Thymus (tissue), 11 donors: ENCODE data around the gene IGFBP2. TPM values are rescaled to one million over a fixed set of nuclear protein-coding genes. Genes with fewer than 3 reads are reported as not detected.

Experiments
- DNase-seq, 9 donors: peaks; one replicate each; pipeline ENCODE4 v3.0.0-alpha.2; 2013; ENCODE audit warnings: low spot score in 9 of 9, low read depth in 6 of 9, missing footprints in 1 of 9
- H3K27ac ChIP-seq, 2 donors: one replicate each; pipeline ENCODE4 v1.5.1; 2013; ENCODE audit warnings: control low read depth in 1 of 2, low read depth in 1 of 2, low read length in 1 of 2, mild to moderate bottlenecking in 1 of 2, moderate library complexity in 1 of 2
- H3K27me3 ChIP-seq, 2 donors: one replicate each; pipeline ENCODE4 v1.5.1; 2013; ENCODE audit warnings: low read length in 1 of 2; ENCODE audit not compliant: control insufficient read depth in 2 of 2, insufficient read depth in 1 of 2
- H3K36me3 ChIP-seq, 2 donors: one replicate each; pipeline ENCODE4 v1.5.1; 2013; ENCODE audit warnings: low read length in 1 of 2, mild to moderate bottlenecking in 1 of 2, moderate library complexity in 1 of 2; ENCODE audit not compliant: control insufficient read depth in 2 of 2, insufficient read depth in 2 of 2
- H3K4me1 ChIP-seq, 2 donors: one replicate each; pipeline ENCODE4 v1.5.1; 2013; ENCODE audit warnings: low read length in 2 of 2; ENCODE audit not compliant: control insufficient read depth in 2 of 2, insufficient read depth in 2 of 2
- H3K4me3 ChIP-seq, 2 donors: one replicate each; pipeline ENCODE4 v1.5.1; 2013; ENCODE audit warnings: low read length in 2 of 2, control low read depth in 1 of 2, mild to moderate bottlenecking in 1 of 2
- H3K9me3 ChIP-seq, 2 donors: one replicate each; pipeline ENCODE4 v1.5.1; 2013; ENCODE audit warnings: low read length in 1 of 2, mild to moderate bottlenecking in 1 of 2; ENCODE audit not compliant: control insufficient read depth in 2 of 2, insufficient read depth in 1 of 2
- WGBS: extraction: QIAGEN DNeasy Blood & Tissue Kit; methylation state at CpG from one replicate; pipeline ENCODE4 v1.1.7; 2013; 5-methylcytosine and 5-hydroxymethylcytosine counted together
- polyA plus RNA-seq: library from polyadenylated mRNA; stranded (reverse); fragments of 200-250 nt; gene quantifications from one replicate; pipeline ENCODE4 v1.2.3, GENCODE V29; 2013
- total RNA-seq: library from RNA; stranded (reverse); fragments of 120-200 nt; gene quantifications from one replicate; pipeline ENCODE4 v1.2.4, GENCODE V29; 2013
- donor health status: healthy.

IGFBP2 gene
- total and polyA plus RNA-seq, 2 donors: 111 to 189 TPM

DNA sequence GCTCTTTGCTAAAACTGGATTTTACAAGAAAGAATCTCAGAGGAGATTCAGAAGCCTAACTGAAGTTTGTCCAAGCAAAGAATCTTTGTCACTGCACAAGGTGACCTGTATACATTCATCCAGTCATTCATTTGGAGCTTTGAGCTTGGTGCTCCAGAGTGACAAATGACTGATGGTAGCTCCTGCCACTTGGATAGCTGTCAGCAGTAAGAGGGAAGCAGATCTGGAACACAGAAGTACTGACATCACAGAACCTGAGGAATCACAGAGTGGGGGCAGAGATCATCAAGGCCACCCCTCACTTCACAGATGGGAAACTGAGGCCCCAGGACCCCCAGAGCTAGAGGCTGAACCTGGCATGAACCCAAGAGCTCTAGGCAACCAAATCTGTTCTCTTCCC, 28.8 kb upstream of the IGFBP2 start:
- H3K27ac ChIP-seq: peak overlapping the region in 1 of 2 donors; percentile 34
- H3K9me3 ChIP-seq: peaks cover 0 to 5% of the 10 kb centered on the region in 2 donors
- no peak for DNase-seq
- H3K4me3 ChIP-seq: no peak overlapping the region
- no peaks in the 10 kb centered on the region for H3K36me3 ChIP-seq
- H3K4me1 ChIP-seq: peaks cover 17 to 35% of the 10 kb centered on the region in 2 donors
- no peaks in the 10 kb centered on the region for H3K27me3 ChIP-seq

DNA sequence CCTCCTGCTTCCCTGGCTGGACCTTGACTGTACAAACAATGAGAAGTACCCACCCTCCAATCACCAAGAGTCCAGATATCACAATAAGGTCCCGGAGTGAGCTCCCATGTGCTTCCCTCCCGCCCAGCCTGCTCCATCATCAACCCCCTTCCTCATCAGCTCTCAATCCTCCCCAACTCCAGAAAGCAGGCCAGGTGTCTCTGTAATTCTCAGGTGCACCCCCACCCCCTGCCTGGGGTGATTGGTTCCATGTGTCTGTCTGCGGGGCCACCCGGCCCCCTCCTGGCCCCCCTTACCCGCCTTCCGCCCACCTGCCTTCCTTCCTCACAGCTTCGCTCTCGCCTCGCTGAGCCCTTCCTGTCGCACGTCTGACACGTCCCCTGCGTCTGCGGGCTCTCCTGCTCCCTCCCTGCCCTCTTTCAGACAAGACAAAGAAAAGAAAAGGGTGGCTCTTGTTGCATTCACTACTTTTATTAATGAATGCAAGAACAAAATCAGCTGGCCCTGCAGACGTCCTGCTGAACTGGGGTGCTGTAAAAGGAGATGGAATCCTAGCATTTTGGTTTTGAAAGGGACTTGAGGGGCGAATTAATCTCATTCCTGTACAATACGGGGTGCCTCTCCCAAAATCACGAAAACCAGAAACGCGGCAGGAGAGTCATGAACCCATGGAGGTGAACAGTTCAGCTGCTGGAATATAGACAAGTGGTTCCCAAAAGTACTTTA, 26.5 kb upstream of the IGFBP2 start:
- Histone ChIP-seq H3K9me3 (peaks cover 0 to 5% of the 10 kb centered on the region in 2 donors), H3K27ac (peak overlapping the region; percentile 55 to 88), H3K4me3 (peak overlapping the region; percentile 9 to 17), H3K4me1 (peaks cover 17 to 35% of the 10 kb centered on the region in 2 donors), H3K36me3 (no peaks in the 10 kb centered on the region), H3K27me3 (no peaks in the 10 kb centered on the region)
- 23% methylated on average over 20 of the region's 20 CpGs for whole genome bisulfite sequencing
- DNase-seq: peak; percentile 69 to 95 (median 83)

DNA sequence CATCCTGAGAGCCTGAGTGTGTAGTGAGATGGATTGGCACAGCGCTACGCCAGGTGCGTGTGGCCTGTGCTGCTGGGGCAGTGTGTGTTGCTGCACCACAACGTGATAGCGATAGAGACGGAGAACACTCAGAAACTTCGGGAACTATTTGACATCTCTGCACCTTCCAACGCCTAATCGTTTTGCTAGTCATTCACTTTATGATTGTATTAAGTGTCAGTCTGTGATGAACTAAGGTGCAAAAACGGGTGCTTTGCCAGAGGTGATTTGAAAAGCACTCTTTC, 26.0 kb upstream of the IGFBP2 start:
- Histone ChIP-seq H3K4me3 (no peak overlapping the region), H3K4me1 (peaks cover 17 to 35% of the 10 kb centered on the region in 2 donors), H3K27ac (peak overlapping the region; percentile 55 to 88), H3K9me3 (peaks cover 0 to 2% of the 10 kb centered on the region in 2 donors), H3K36me3 (no peaks in the 10 kb centered on the region), H3K27me3 (no peaks in the 10 kb centered on the region)
- DNase-seq: peak in 3 of 9 donors; percentile 30 to 70 (median 40)
- 89% methylated on average over 10 of the region's 10 CpGs for WGBS

DNA sequence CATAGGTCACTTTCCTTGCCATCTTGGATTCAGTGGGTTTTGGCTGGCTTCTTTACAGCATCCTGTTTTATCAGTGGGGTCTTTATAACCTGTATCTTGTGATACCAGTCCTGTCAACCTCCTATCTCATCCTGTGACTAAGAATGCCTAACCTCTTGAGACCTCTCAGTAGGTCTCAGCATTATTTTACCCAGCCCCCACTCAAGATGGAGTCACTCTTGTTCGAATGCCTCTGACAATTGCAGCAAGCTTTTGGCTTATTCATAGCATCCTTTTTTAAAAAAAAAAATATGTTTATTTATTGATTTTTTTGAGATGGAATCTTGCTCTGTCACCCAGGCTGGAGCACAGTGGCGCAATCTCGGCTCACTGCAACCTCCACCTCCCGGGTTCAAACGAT, 24.7 kb upstream of the IGFBP2 start:
- no peak for DNase-seq
- H3K9me3 ChIP-seq: no peaks in the 10 kb centered on the region
- WGBS: 97% methylated on average over 5 of the region's 5 CpGs
- H3K4me3 ChIP-seq: no peak overlapping the region
- H3K27me3 ChIP-seq: no peaks in the 10 kb centered on the region
- no peaks in the 10 kb centered on the region for H3K36me3 ChIP-seq
- H3K27ac ChIP-seq: no peak overlapping the region
- H3K4me1 ChIP-seq: peaks cover 15 to 30% of the 10 kb centered on the region in 2 donors

DNA sequence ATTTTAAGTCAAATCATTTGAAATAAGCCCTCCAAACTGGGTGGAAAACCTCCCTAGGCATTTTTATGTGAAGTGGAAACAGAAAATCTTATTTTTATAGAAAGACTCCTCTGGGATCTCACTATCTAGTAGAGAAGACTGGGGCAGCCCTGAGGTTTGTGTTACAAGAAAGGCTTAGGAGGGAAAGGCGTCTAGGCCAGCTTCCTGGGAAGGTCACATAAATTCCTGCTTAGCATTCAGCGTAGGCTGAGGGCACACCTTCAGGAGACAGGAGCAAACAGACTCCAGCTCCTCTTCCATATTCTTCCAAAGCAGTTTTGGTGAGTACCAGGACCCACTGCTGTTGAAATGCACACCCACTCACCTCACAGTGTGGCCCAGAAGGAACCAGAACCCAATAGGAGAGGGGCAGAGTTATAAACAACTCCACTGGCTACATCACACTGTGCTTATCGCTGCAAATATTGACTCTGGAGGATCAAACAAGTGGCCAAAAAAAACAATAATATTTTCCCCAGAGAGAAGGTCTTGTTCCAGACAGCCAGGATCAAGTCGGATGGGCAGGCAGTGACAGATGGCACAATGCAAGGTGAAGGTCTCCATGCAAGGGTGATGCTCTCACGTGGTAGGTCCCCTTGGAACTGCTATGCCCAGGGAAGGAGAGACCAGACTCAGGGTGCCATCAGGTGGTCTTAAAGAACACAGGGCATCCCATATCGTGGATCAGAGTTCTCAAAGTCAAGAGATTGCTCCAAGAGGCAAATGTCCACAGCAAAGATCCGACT, 17.7 kb upstream of the IGFBP2 start:
- no peaks in the 10 kb centered on the region for H3K36me3 ChIP-seq
- DNase-seq: no peak
- no peak overlapping the region for H3K27ac ChIP-seq
- H3K4me1 ChIP-seq: peaks cover 3 to 28% of the 10 kb centered on the region in 2 donors
- WGBS: 92% methylated on average over 7 of the region's 7 CpGs
- no peak overlapping the region for H3K4me3 ChIP-seq
- H3K9me3 ChIP-seq: no peaks in the 10 kb centered on the region
- no peaks in the 10 kb centered on the region for H3K27me3 ChIP-seq

DNA sequence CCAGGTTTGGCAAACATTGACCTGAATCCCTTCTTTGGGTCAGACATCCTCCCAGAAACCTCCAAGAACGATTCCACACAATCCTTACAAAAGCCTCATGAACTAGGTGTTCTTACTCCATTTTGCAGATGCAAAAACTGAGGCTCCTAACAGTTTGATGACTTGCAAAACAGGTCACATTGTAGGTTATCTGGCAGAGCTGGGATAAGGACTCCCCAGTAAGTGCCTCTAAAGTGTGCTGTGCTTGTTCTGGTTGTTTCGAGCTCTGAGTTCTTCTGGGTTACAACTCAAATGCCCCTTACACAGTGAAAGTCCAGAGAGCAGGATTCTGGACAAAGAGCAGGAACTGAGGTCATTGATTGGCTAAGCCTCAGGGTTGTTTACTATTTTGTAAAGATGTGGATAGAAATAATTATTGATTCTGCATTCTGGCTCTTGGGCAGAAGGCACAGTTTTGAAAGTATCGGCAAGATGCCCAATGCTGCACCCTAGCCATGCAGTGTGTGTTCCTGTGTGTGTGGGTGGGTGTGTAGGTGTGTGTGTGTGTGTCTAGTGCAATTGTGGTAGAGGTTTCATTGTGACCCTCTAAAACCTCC, 17.0 kb upstream of the IGFBP2 start:
- 97% methylated on average over 3 of the region's 3 CpGs for WGBS
- Histone ChIP-seq H3K4me3 (no peak overlapping the region), H3K36me3 (no peaks in the 10 kb centered on the region), H3K4me1 (peaks cover 3 to 35% of the 10 kb centered on the region in 2 donors), H3K9me3 (no peaks in the 10 kb centered on the region), H3K27ac (no peak overlapping the region), H3K27me3 (no peaks in the 10 kb centered on the region)
- DNase-seq: no peak

DNA sequence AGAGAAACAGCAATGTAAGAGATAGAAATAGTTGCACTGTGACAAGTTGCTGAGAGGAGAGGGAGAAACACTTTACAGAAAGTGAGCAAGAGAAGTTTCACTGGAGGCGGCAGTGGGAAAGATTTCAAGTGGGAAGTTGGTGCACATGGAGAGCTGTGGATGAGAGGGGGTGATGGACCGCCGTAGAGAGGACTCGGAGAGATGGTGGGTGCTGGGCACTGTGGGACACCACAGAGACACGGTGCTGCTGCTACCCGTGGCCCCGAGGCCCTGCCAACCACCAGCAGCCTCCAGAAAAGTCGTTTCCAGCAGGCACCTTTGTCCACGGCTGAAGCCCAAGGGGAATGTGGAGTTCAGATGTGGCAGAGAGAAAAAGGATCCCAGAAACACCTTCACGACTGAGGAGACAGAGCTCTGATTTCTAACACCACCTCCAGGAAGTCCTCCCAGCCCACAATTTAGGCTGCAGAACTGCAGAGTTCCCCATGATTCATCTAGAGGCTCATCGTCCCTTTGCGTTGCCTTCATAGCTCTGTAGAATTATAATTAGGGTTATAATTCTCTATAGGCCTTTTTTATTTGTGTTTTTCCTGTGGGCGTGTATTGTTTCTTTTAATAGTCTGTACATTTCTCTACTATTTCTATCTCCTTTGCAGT, 15.9 kb upstream of the IGFBP2 start:
- no peaks in the 10 kb centered on the region for H3K36me3 ChIP-seq
- no peaks in the 10 kb centered on the region for H3K27me3 ChIP-seq
- no peak overlapping the region for H3K27ac ChIP-seq
- DNase-seq: no peak
- H3K9me3 ChIP-seq: no peaks in the 10 kb centered on the region
- WGBS: 91% methylated on average over 13 of the region's 13 CpGs
- H3K4me3 ChIP-seq: no peak overlapping the region
- peaks cover 3 to 45% of the 10 kb centered on the region in 2 donors for H3K4me1 ChIP-seq

DNA sequence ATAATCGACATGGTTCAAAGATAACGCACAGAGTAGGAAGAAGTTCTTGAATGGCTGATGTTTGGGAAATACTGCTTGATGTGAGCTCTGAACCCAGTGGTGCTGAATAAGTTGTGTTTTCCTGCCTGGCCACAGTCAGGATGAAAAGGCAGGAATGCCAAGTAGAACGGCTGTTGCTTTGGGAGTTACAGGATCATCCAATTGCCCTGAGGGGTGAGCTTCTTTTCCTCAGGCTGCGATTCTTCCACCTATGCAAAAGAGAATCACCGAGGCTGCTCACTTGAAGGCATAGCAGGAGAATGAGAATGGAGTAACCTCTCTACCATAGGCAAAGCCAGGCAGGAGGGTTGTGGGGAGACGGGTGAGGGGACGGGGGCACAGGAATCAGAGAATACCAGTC, 14.4 kb upstream of the IGFBP2 start:
- Histone ChIP-seq H3K27ac (peak overlapping the region in 1 of 2 donors; percentile 90), H3K27me3 (no peaks in the 10 kb centered on the region), H3K4me3 (no peak overlapping the region), H3K36me3 (no peaks in the 10 kb centered on the region), H3K4me1 (peaks cover 6 to 50% of the 10 kb centered on the region in 2 donors), H3K9me3 (peaks cover 0 to 3% of the 10 kb centered on the region in 2 donors)
- no peak for DNase-seq
- 83% methylated on average over 7 of the region's 7 CpGs for WGBS
